Measurements from ENCODE around the gene ADNP2.

ADNP2 gene

GRCh38 chr18:80175451-80176204, 66.6 kb downstream of the ADNP2 start:
- DNase-seq: peak; percentile 84

DNA sequence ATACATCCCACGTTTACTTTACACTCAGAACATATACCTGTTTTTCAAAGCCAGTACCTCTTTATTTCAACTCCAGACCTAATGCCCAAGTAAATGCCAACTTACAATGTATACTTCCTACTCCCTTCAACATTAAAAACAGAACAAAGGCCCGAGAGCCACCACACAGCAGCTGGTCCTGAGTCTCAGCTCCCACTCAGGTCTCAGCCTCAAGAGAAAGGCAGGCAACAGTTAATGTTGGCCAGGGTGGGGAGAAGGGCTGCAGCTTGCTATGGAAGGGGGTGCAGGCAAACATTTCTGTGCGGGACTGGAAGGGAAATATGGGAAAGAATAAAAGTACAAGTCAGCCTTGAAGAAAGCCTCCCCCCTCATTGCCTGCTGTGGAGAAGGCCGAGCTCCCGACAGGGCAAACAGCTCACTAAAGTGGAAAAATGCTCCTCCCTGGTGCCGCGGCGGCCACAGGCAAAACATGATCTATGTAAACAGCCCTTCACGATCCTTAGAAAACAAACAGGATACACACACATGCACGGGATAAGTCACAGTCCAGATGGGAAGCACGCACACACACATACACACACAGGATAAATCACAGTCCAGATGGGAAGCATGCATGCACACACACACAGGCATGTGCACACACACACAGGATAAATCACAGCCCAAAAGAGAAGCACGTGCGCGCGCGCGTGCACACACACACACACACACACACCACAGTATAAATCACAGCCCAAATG, 67.4 kb downstream of the ADNP2 start:
- DNase-seq: no peak

- DNase-seq: no peak
These were observed 68.1 kb downstream of the ADNP2 start for GRCh38 chr18:80177128-80177527.

DNA sequence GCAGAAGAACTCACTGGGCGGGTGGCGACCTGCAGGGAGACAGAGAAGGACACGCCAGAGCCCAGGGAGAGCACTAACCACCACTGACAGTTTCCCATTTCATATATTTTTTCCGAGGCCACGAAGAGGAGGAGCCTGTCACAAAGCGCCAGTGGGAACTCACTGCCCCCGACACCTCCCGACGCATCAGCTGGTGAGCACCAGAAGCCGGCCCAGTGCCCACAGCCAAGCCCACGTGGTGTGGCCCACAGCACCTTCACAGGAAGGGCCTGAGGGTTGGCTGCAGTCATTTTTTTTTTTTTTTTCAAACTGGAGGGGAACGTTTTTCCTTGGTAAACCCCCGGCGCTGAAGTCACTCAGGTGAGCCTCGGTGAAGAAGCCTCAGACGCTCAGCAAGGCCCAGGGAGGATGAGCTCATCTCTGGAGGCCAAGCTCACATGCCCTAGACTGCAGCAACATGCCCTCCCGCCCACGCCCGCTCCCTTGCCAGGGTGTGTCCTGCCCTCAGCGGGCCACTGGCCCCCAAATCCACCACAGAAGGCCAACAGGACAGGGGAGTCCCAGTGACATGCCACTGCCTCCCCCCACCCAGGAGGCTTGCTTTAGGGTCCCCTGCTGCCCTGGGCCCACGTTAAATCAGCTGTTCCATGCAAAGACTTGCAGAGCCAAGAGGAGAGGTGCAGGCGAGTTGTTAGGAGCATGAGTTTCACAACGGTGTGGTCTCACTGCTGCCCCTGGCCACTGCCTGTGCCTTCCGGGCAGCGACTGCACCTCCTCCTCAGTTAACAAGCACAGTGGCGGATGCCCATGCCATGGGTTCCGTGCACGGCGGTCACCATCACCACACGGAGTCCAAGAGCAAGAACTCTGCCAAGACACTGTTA, 70.1 kb downstream of the ADNP2 start:
- DNase-seq: no peak

DNA sequence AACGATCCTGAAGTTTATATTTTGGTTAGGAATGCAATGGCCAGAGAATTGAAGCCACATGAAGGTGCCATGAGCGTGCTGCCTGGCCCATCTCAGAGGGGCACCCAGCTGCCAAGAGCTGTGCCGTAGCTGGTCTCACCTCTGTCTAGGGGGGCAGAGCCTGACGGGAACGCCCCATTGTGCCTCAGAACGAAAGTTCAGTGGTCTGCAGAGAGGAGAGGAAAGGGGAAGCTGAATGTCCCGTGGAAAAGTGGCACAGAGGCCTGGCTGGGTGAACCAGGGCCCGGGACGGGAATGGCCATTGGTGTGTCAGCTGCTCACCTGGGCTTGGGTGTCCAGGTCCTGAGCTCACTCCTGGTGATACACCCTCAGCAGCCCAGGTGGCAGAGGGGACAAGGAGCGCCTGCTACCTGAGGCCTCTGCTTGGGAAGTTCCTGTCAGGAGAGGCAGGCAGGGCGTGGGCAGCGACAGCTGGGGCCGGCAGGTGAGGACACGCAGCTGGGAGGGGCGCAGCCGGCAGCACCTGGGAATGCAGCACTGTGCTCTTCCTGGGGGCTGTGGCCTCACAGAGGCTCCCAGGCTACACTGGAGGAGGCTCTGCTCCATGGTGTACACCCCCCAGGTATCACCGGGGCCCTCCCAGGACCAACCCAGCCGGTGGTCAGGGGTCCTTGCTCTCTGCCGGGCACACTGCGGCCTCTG, 70.9 kb downstream of the ADNP2 start:
- DNase-seq: no peak

GRCh38 chr18:80180778-80181564, 71.9 kb downstream of the ADNP2 start:
- no peak for DNase-seq

- DNase-seq: no peak
These were observed 72.8 kb downstream of the ADNP2 start for GRCh38 chr18:80181642-80182461.

- no peak for DNase-seq
These were observed 73.8 kb downstream of the ADNP2 start for GRCh38 chr18:80182855-80183254.

DNA sequence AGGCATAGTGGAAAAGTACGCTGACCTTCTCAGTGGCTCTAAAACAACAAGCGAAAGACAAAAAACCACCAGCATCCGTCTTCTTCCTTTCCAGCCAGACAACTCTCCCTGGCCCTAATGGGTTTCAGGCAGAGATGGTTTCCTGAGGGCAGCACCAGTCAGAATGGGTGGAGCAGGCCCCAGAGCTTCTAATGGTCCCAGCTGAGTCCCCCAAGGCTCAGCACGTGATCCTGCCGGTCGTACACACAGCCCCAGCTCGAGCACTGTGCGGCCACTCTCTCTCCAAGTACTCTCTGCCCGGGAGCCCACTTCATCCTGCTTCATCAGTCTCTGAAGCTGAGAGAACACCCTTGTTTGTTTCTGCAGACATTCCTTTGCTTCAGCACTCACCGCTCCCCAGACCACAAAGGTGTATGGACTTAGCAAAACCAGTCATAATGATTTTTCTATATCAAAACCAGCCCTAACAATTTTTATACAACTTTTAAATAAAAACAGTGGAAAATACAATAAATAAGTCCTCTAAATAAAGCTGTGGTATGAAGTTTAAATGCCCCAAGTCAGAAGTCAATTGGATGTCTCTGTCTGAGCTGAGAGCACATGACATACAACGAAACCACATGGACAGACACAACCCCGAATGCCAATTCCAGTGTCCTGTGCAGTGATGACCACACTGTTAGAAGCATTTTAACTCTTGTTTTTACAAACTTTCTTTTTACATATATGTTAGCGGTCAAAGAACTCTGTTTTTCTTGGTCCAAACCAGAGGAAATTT, 74.4 kb downstream of the ADNP2 start:
- no peak for DNase-seq

DNA sequence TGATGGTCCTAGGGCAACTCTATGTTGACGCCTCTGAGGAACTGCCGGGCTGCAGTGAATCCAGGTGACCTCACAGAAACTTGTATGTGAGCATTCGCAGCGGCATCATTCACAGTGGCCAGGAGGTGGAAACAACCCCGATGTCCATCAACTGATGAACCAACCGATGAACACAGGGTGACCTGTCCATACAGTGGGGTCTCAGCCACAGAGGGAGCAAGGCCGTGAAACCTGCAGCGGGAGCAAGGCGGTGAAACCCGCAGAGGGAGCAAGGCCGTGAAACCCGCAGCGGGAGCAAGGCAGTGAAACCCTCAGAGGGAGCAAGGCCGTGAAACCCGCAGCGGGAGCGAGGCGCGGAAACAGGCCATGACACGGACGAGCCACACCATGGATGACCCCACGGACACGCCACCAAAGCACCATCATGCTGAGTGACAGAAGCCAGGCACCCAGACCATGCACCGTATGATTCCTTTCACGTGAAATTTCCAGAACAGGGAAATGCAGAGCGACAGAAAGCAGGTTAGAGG, 75.2 kb downstream of the ADNP2 start:
- no peak for DNase-seq

GRCh38 chr18:80185545-80185944, 76.5 kb downstream of the ADNP2 start:
- no peak for DNase-seq

DNA sequence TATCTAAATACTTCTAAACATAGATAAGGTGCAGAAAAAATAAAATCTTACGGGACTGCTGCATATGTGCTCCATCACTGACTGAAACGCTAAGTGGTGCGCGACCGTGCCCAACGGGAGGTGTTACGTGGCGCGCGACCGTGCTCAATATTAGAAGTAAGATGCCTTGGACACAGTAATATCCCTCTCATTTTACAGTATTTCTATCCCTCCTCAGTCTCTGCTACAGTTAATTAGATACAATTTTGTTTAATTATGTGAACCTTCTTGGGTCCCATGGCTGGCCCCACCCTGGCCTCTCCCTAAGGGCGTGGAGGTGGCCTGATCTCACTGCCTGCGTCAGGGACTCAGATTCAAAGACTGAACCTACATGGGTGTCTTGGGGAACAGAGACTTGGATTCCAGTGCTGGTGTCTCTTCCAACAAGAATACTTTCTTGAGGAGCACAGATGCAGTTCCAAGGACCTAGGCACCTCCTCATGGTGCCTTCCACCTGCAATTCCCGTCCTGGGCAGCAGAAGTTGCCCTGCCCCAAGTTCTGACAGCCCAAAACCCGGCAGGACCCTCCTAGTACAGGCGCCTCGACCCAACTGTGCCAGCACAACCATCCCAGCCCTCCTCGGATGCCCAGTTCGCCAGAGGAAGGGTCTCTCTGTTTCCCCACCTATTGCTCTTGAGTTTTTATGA, 79.0 kb downstream of the ADNP2 start:
- DNase-seq: no peak

- no peak for DNase-seq
These were observed 79.8 kb downstream of the ADNP2 start for GRCh38 chr18:80188643-80189530.

DNA sequence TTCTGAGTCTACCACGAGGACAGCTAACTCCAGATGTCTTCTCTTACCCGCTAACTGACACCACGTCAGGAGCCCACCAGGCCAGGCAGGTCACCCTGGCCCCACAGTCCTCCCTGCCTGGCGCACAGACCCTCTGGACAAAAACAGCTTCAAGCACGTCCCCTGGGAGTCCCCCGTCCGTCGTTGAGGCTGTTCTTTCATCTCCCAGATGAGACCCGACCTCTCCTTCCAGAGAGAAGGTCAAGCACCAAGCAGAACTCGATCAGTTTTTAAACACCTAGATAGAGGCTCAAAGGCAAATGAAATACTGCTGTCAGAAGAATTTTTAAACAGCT, 80.4 kb downstream of the ADNP2 start:
- DNase-seq: no peak

All from CD4-positive, alpha-beta T cell treated with Interleukin-17A for 1 hour (primary cell).